ENCODE results near the gene CSNK1G1. TPM values are rescaled to one million over a fixed set of nuclear protein-coding genes. Genes with fewer than 3 reads are reported as not detected.

CSNK1G1 gene
- polyA plus RNA-seq, 1 of the 3 experiments (the other 2 are of a cell fraction), result 10.2 TPM

DNA sequence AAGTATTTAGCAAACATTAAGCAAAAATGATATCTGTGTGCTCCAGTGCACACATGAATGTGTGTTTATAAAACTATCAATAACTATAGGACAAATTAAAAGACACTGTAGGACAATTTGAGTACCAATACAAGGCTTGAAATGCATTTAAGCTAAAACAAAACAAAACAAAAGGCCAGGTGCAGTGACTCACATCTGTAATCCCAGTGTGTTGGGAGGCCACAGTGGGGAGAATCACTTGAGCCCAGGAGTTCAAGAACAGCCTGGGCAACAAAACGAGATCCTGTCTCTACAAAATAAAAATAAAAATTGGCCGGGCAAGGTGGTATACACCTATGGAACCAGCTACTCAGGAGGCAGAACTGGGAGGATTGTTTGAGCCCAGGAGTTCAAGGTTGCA is 50.7 kb downstream of the CSNK1G1 start:
- CTCF ChIA-PET, result no interaction called here
- Histone ChIP-seq H3K36me3 (replicated peaks in 1 of 2; ENCODE audit: control insufficient read depth in 1 of 2, insufficient read depth in 2 of 2, low read length in 1 of 2) (peaks cover 3 to 8% of the 10 kb centered on the region in 2 experiments), H3K27me3 (ENCODE audit: insufficient read depth) (no peaks in the 10 kb centered on the region)

DNA sequence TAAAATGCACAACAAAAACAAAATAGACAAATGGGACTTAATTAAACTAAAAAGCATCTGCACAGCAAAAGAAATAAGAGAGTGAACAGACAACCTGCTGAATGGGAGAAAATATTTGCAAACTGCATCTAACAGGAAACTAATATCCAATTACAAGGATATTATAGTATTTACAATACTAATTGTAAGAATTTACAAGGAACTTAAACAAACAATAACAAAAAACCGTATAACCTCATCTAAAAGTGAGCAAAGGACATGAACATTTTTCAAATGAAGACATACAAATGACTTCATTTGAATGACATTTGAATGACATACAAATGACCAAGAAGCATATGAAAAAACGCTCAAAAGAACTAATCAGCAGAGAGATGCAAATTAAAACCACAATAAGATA is 66.4 kb downstream of the CSNK1G1 start:
- Histone ChIP-seq H3K36me3 (replicated peaks in 1 of 2; ENCODE audit: control insufficient read depth in 1 of 2, insufficient read depth in 2 of 2, low read length in 1 of 2) (peaks cover 0 to 17% of the 10 kb centered on the region in 2 experiments), H3K9ac (no peak overlapping the region), H3K79me2 (ENCODE audit: insufficient read depth) (peaks cover 98% of the 10 kb centered on the region), H2AFZ (ENCODE audit: low read depth) (no peak overlapping the region), H3K27me3 (ENCODE audit: insufficient read depth) (no peaks in the 10 kb centered on the region), H3F3A (replicated peaks; ENCODE audit: insufficient read depth) (peaks cover 17% of the 10 kb centered on the region), H3K4me2 (no peak overlapping the region), H3K9me3 (no peaks in the 10 kb centered on the region), H3K4me3 (ENCODE audit: low read depth in 2 of 2, low read length in 1 of 2) (no peak overlapping the region), H3K27ac (ENCODE audit: low read depth in 2 of 2, low read length in 1 of 2) (no peak overlapping the region), H3K9me2 (no peaks in the 10 kb centered on the region), H3K4me1 (ENCODE audit: control insufficient read depth in 1 of 2, insufficient read depth in 2 of 2, low read depth in 1 of 2, low read length in 1 of 2) (peaks cover 3 to 7% of the 10 kb centered on the region in 2 experiments; a peak in 3 of 4 replicates), H4K20me1 (ENCODE audit: insufficient read depth) (peaks cover 52% of the 10 kb centered on the region)
- 90% methylated on average over 2 of the region's 2 CpGs for WGBS (ENCODE audit: low lambda C conversion rate)
- DNase-seq, result no peak
- CTCF ChIA-PET, result no interaction called here
- POLR2A ChIA-PET, result no interaction called here
- TF ChIP-seq GABPA (IDR thresholded peaks at IDR 0.05; ENCODE audit: low read depth), result no peak
- TF ChIP-seq MXI1 (IDR thresholded peaks at IDR 0.05; ENCODE audit: low read depth, low read length), result no peak
- TF ChIP-seq, protein P1, sequence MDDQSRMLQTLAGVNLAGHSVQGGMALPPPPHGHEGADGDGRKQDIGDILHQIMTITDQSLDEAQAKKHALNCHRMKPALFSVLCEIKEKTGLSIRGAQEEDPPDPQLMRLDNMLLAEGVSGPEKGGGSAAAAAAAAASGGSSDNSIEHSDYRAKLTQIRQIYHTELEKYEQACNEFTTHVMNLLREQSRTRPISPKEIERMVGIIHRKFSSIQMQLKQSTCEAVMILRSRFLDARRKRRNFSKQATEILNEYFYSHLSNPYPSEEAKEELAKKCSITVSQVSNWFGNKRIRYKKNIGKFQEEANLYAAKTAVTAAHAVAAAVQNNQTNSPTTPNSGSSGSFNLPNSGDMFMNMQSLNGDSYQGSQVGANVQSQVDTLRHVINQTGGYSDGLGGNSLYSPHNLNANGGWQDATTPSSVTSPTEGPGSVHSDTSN (IDR thresholded peaks at IDR 0.05), result no peak
- TF ChIP-seq TAF1 (IDR thresholded peaks at IDR 0.05; ENCODE audit: borderline replicate concordance, low read depth, low read length), result no peak
- TF ChIP-seq SMC3 (IDR thresholded peaks at IDR 0.05; ENCODE audit: low read depth, low read length), result no peak
- TF ChIP-seq, protein P2, sequence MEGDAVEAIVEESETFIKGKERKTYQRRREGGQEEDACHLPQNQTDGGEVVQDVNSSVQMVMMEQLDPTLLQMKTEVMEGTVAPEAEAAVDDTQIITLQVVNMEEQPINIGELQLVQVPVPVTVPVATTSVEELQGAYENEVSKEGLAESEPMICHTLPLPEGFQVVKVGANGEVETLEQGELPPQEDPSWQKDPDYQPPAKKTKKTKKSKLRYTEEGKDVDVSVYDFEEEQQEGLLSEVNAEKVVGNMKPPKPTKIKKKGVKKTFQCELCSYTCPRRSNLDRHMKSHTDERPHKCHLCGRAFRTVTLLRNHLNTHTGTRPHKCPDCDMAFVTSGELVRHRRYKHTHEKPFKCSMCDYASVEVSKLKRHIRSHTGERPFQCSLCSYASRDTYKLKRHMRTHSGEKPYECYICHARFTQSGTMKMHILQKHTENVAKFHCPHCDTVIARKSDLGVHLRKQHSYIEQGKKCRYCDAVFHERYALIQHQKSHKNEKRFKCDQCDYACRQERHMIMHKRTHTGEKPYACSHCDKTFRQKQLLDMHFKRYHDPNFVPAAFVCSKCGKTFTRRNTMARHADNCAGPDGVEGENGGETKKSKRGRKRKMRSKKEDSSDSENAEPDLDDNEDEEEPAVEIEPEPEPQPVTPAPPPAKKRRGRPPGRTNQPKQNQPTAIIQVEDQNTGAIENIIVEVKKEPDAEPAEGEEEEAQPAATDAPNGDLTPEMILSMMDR (IDR thresholded peaks at IDR 0.05), result no peak
- TF ChIP-seq, protein P3, sequence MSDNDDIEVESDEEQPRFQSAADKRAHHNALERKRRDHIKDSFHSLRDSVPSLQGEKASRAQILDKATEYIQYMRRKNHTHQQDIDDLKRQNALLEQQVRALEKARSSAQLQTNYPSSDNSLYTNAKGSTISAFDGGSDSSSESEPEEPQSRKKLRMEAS (IDR thresholded peaks at IDR 0.05; ENCODE audit: low read depth), result no peak
- no peak for TF ChIP-seq EP300 (IDR thresholded peaks at IDR 0.05; ENCODE audit: borderline replicate concordance in 1 of 2, low read depth in 1 of 2, low read length in 1 of 2)
- no peak for TF ChIP-seq NRF1 (IDR thresholded peaks at IDR 0.05; ENCODE audit: low read depth, low read length)
- TF ChIP-seq, protein P4, sequence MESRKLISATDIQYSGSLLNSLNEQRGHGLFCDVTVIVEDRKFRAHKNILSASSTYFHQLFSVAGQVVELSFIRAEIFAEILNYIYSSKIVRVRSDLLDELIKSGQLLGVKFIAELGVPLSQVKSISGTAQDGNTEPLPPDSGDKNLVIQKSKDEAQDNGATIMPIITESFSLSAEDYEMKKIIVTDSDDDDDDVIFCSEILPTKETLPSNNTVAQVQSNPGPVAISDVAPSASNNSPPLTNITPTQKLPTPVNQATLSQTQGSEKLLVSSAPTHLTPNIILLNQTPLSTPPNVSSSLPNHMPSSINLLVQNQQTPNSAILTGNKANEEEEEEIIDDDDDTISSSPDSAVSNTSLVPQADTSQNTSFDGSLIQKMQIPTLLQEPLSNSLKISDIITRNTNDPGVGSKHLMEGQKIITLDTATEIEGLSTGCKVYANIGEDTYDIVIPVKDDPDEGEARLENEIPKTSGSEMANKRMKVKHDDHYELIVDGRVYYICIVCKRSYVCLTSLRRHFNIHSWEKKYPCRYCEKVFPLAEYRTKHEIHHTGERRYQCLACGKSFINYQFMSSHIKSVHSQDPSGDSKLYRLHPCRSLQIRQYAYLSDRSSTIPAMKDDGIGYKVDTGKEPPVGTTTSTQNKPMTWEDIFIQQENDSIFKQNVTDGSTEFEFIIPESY (IDR thresholded peaks at IDR 0.05; ENCODE audit: borderline replicate concordance, low read depth), result no peak
- TF ChIP-seq GATA2 (CRISPR knock-in tag; IDR thresholded peaks at IDR 0.05), result no peak
- no peak for TF ChIP-seq RCOR1 (IDR thresholded peaks at IDR 0.05; ENCODE audit: low read length)
- no peak for TF ChIP-seq TEAD4 (IDR thresholded peaks at IDR 0.05; ENCODE audit: borderline replicate concordance, insufficient read depth)
- no peak for TF ChIP-seq FOXJ3 (CRISPR knock-in tag; IDR thresholded peaks at IDR 0.05)

More for the DNA sequence above, 50.7 kb downstream of the CSNK1G1 start:
- no peak overlapping the region for H3K27ac ChIP-seq (ENCODE audit: low read depth in 2 of 2, low read length in 1 of 2)
- POLR2A ChIA-PET, result no interaction called here
- no peaks in the 10 kb centered on the region for H3K9me2 ChIP-seq
- WGBS (ENCODE audit: low lambda C conversion rate), result 93% methylated on average over 2 of the region's 2 CpGs
- H3K9me3 ChIP-seq, result no peaks in the 10 kb centered on the region
- H3K4me1 ChIP-seq (ENCODE audit: control insufficient read depth in 1 of 2, insufficient read depth in 2 of 2, low read depth in 1 of 2, low read length in 1 of 2), result no peaks in the 10 kb centered on the region
- TF ChIP-seq EP300 (IDR thresholded peaks at IDR 0.05; ENCODE audit: borderline replicate concordance in 1 of 2, low read depth in 1 of 2, low read length in 1 of 2) (no peak), TCF12 (IDR thresholded peaks at IDR 0.05) (no peak), TAF1 (IDR thresholded peaks at IDR 0.05; ENCODE audit: borderline replicate concordance, low read depth, low read length) (no peak)
- TF ChIP-seq, protein P5, sequence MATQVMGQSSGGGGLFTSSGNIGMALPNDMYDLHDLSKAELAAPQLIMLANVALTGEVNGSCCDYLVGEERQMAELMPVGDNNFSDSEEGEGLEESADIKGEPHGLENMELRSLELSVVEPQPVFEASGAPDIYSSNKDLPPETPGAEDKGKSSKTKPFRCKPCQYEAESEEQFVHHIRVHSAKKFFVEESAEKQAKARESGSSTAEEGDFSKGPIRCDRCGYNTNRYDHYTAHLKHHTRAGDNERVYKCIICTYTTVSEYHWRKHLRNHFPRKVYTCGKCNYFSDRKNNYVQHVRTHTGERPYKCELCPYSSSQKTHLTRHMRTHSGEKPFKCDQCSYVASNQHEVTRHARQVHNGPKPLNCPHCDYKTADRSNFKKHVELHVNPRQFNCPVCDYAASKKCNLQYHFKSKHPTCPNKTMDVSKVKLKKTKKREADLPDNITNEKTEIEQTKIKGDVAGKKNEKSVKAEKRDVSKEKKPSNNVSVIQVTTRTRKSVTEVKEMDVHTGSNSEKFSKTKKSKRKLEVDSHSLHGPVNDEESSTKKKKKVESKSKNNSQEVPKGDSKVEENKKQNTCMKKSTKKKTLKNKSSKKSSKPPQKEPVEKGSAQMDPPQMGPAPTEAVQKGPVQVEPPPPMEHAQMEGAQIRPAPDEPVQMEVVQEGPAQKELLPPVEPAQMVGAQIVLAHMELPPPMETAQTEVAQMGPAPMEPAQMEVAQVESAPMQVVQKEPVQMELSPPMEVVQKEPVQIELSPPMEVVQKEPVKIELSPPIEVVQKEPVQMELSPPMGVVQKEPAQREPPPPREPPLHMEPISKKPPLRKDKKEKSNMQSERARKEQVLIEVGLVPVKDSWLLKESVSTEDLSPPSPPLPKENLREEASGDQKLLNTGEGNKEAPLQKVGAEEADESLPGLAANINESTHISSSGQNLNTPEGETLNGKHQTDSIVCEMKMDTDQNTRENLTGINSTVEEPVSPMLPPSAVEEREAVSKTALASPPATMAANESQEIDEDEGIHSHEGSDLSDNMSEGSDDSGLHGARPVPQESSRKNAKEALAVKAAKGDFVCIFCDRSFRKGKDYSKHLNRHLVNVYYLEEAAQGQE (IDR thresholded peaks at IDR 0.05; ENCODE audit: low read depth, low read length), result no peak
- peaks cover 26% of the 10 kb centered on the region; the same call in 1 of the 2 replicates for H4K20me1 ChIP-seq (ENCODE audit: insufficient read depth)
- DNase-seq, result no peak
- no peak overlapping the region for H3K4me3 ChIP-seq (ENCODE audit: low read depth in 2 of 2, low read length in 1 of 2)
- H3F3A ChIP-seq (replicated peaks; ENCODE audit: insufficient read depth), result peaks cover 3% of the 10 kb centered on the region
- H3K79me2 ChIP-seq (ENCODE audit: insufficient read depth), result peaks cover 95% of the 10 kb centered on the region
- no peak overlapping the region for H2AFZ ChIP-seq (ENCODE audit: low read depth)
- H3K9ac ChIP-seq, result no peak overlapping the region
- H3K4me2 ChIP-seq, result no peak overlapping the region

All from SK-N-SH (cell line).